Gastrocnemius medialis (tissue), 4 donors: ENCODE results near the gene SUCLG1. TPM values are rescaled to one million over a fixed set of nuclear protein-coding genes. Genes with fewer than 3 reads are reported as not detected.

Experiments used
- ATAC-seq, 2 donors: fragments of 150-250 bp; one replicate each; pipeline ENCODE4 v1.9.1; 2016
- DNase-seq, 2 donors: peaks; one replicate each; pipeline ENCODE4 v3.0.0-alpha.2; 2019
- H3K27ac ChIP-seq, 4 donors: fragments of 200-600 bp; sonication (generic); 1 replicate in 1 of 4; 2 replicates in 3 of 4; pipeline ENCODE4 v1.5.1; 2016 to 2018; ENCODE audit warnings: mild to moderate bottlenecking in 2 of 4, moderate library complexity in 1 of 4
- H3K27me3 ChIP-seq, 3 donors: fragments of 200-600 bp; sonication (generic) in 2 of 3; 1 replicate in 1 of 3; 2 replicates in 2 of 3; pipeline versions ENCODE4 v1.5.1 to v1.6.0; 2016 to 2019; ENCODE audit warnings: mild to moderate bottlenecking in 1 of 3, moderate library complexity in 1 of 3
- H3K36me3 ChIP-seq, 2 donors: fragments of 200-600 bp; sonication (generic) in 1 of 2; one replicate each; pipeline ENCODE4 v1.5.1; 2017 to 2018
- H3K4me1 ChIP-seq, 2 donors: fragments of 200-600 bp; sonication (generic) in 1 of 2; one replicate each; pipeline ENCODE4 v1.5.1; 2016 to 2017; ENCODE audit warnings: mild to moderate bottlenecking in 2 of 2
- H3K4me3 ChIP-seq, 4 donors: fragments of 200-600 bp; sonication (generic) in 3 of 4; 1 replicate in 1 of 4; 2 replicates in 3 of 4; pipeline ENCODE4 v1.5.1; 2016 to 2019; ENCODE audit warnings: mild to moderate bottlenecking in 2 of 4
- H3K9me3 ChIP-seq, 3 donors: fragments of 200-600 bp; sonication (generic) in 2 of 3; 1 replicate in 1 of 3; 2 replicates in 2 of 3; pipeline ENCODE4 v1.5.1; 2016 to 2019
- POLR2A ChIP-seq, 2 donors: fragments of 450-650 bp; IDR thresholded peaks; one replicate each; pipeline ENCODE4 v1.6.1; 2017; ENCODE audit warnings: antibody characterized with exemption in 2 of 2, mild to moderate bottlenecking in 2 of 2, moderate library complexity in 2 of 2
- in situ Hi-C, 4 donors: fragments of 200-750 bp; cut with MboI; loops; one replicate each; pipeline versions ENCODE4 v1.15.0 to v1.8.0; 2017; ENCODE audit warnings: low sequenced_read_pairs in 4 of 4
- intact Hi-C: fragments of 100-400 bp; cut with DNase I; formaldehyde crosslinking; loops from one replicate; pipeline ENCODE4 v1.15.1; 2023; ENCODE audit warnings: low total_unique reads
- total RNA-seq, 4 donors: library from RNA; depleted of rRNA; stranded (reverse); fragments of >200 nt; gene quantifications; one replicate each; pipeline versions ENCODE4 v1.1.0 to v1.2.3, GENCODE V29; 2016
- TF ChIP-seq, protein P1 (sequence below), 5 experiments: fragments of 450-650 bp in 3 of 5; fragments of 200-600 bp in 2 of 5; sonication (generic) in 2 of 5; IDR thresholded peaks in 4 of 5; conservative IDR thresholded peaks in 1 of 5; 1 replicate in 4 of 5; 2 replicates in 1 of 5; pipeline ENCODE4 v1.5.1; 2016 to 2019; ENCODE audit warnings: antibody characterized with exemption in 5 of 5, mild to moderate bottlenecking in 3 of 5, moderate library complexity in 3 of 5

The SUCLG1 gene
- total RNA-seq, 4 donors from 2014 or later, result 96.9 to 136 (median 117) TPM

DNA sequence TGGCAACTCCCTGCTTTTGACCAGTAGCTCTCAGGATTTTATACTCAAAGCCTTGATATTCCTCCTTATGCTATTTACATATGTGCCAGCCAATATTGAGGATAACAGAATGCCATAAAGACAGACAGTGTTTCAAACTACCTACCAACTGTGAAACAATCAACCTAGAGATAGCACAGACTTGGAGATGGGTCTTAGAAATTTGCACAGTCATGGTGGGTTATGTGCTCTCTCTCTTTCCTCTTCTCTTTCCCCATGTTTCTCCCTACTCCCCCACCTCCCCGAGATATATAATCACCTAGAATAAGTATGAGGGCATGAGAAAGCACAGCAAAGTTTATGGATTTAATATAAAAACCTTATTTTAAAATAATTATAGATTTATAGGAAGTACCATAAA, 24.2 kb upstream of the SUCLG1 start:
- ATAC-seq (no peak), DNase-seq (no peak)
- Histone ChIP-seq H3K27ac (no peak overlapping the region), H3K36me3 (no peaks in the 10 kb centered on the region), H3K27me3 (no peaks in the 10 kb centered on the region), H3K9me3 (no peaks in the 10 kb centered on the region), H3K4me3 (no peak overlapping the region), H3K4me1 (no peaks in the 10 kb centered on the region)
- intact Hi-C loops, result no loop called here
- TF ChIP-seq, protein P1, sequence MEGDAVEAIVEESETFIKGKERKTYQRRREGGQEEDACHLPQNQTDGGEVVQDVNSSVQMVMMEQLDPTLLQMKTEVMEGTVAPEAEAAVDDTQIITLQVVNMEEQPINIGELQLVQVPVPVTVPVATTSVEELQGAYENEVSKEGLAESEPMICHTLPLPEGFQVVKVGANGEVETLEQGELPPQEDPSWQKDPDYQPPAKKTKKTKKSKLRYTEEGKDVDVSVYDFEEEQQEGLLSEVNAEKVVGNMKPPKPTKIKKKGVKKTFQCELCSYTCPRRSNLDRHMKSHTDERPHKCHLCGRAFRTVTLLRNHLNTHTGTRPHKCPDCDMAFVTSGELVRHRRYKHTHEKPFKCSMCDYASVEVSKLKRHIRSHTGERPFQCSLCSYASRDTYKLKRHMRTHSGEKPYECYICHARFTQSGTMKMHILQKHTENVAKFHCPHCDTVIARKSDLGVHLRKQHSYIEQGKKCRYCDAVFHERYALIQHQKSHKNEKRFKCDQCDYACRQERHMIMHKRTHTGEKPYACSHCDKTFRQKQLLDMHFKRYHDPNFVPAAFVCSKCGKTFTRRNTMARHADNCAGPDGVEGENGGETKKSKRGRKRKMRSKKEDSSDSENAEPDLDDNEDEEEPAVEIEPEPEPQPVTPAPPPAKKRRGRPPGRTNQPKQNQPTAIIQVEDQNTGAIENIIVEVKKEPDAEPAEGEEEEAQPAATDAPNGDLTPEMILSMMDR (IDR thresholded peaks at IDR 0.05 in 4 of 5, conservative IDR thresholded peaks at IDR 0.05 in 1 of 5), result no peak
- no peak for TF ChIP-seq POLR2A (IDR thresholded peaks at IDR 0.05)
- in situ Hi-C loops, result loop anchor here in 1 of 4 donors (25.0 kb wide), 1 partner anchor 804 kb away; no protein-coding TSS in a partner anchor

DNA sequence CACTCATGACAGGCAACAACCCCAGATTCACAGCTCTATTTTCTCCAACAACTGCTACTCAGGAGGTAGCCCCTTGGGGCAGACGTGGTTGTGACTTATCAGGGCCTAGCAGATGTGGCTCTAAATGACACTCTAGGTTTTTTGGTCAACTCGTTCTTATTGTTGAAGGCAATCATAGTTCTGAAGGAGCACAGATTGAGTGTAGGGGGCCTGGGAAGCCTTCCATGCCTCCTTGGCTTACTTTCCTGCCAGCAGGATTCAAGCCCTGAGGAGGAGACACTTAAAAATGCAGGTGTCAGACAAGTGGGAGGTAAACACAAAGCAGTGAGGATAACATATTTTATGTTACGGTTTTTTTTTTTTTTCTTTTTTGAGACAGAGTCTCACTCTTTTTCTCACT, 23.5 kb upstream of the SUCLG1 start:
- no peaks in the 10 kb centered on the region for H3K36me3 ChIP-seq
- no peaks in the 10 kb centered on the region for H3K9me3 ChIP-seq
- ATAC-seq, result no peak
- TF ChIP-seq POLR2A (IDR thresholded peaks at IDR 0.05), result no peak
- TF ChIP-seq, protein P1 (IDR thresholded peaks at IDR 0.05 in 4 of 5, conservative IDR thresholded peaks at IDR 0.05 in 1 of 5), result no peak
- H3K27me3 ChIP-seq, result no peaks in the 10 kb centered on the region
- no peak overlapping the region for H3K27ac ChIP-seq
- no peak overlapping the region for H3K4me3 ChIP-seq
- H3K4me1 ChIP-seq, result no peaks in the 10 kb centered on the region
- in situ Hi-C loops, result loop anchor here in 1 of 4 donors (25.0 kb wide), 1 partner anchor 805 kb away; no protein-coding TSS in a partner anchor
- DNase-seq, result no peak
- intact Hi-C loops, result no loop called here

DNA sequence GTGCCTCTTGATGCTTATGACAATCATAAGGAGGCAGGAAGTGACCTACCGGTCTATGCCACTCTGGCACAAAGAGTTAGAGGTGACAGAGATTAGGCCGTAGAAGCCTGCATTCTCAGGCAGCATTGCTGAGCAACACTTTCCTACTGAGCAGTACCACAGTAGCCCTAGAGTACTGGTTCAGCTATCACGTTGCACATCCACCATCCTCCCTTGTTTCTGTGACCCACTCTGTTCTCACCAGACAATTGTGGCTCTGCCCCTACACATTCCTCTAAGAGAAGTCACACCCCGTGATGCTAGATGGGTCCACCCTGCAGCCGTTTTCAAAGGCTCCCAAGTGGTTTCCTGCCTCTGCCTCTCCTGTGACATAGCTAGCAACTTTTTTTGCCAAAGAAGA, 22.6 kb upstream of the SUCLG1 start:
- Histone ChIP-seq H3K36me3 (no peaks in the 10 kb centered on the region), H3K4me1 (no peaks in the 10 kb centered on the region), H3K4me3 (no peak overlapping the region), H3K9me3 (no peaks in the 10 kb centered on the region), H3K27me3 (no peaks in the 10 kb centered on the region), H3K27ac (no peak overlapping the region)
- ATAC-seq (no peak), DNase-seq (no peak)
- in situ Hi-C loops, result loop anchor here in 1 of 4 donors (25.0 kb wide), 1 partner anchor 806 kb away; no protein-coding TSS in a partner anchor
- intact Hi-C loops, result no loop called here
- TF ChIP-seq POLR2A (IDR thresholded peaks at IDR 0.05), result no peak
- TF ChIP-seq, protein P1 (IDR thresholded peaks at IDR 0.05 in 4 of 5, conservative IDR thresholded peaks at IDR 0.05 in 1 of 5), result no peak

DNA sequence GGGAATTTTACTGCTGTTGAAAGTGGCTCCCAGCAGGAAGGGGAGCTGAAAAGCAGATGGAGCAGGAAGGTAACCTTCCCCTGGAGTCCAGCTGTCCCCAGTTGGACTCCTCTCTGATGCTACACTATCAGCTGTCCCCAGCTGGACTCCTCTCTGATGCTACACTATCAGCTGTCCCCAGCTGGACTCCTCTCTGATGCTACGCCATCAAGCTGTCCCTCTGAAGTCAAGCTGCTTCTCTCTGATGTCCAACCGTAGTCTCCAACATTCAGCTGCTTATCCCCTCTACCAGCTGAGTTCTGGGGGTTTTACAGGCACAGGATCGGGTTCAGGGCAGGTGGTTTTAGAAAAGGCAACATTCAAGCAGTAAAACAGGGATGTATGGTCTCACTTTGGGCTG, 19.8 kb upstream of the SUCLG1 start:
- in situ Hi-C loops (loop anchor here in 1 of 4 donors (25.0 kb wide), 1 partner anchor 808 kb away; no protein-coding TSS in a partner anchor), intact Hi-C loops (no loop called here)
- no peaks in the 10 kb centered on the region for H3K4me1 ChIP-seq
- ATAC-seq (no peak), DNase-seq (no peak)
- no peaks in the 10 kb centered on the region for H3K27me3 ChIP-seq
- H3K4me3 ChIP-seq, result no peak overlapping the region
- H3K9me3 ChIP-seq, result no peaks in the 10 kb centered on the region
- no peaks in the 10 kb centered on the region for H3K36me3 ChIP-seq
- TF ChIP-seq POLR2A (IDR thresholded peaks at IDR 0.05), result no peak
- TF ChIP-seq, protein P1 (IDR thresholded peaks at IDR 0.05 in 4 of 5, conservative IDR thresholded peaks at IDR 0.05 in 1 of 5), result no peak
- H3K27ac ChIP-seq, result no peak overlapping the region

DNA sequence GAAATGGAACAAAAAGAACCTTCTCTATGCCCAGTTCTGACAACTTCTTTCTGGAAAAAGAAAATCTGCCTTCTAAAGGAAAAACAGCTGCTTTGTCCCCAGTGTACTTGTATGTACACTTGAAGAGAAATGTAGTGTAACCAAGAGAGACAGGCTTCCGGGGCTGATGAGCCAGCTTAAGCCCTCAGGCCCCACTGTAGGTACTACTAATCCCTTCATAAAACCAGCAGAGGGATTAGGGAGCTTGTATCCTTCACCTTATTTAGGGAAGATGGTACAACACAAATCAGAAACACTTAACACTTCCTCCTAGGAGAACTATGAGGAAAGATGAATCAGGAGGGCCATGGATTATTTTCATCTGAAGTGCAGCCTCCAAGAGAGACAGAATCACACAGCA, 18.8 kb upstream of the SUCLG1 start:
- in situ Hi-C loops (loop anchor here in 1 of 4 donors (25.0 kb wide), 1 partner anchor 809 kb away; no protein-coding TSS in a partner anchor), intact Hi-C loops (no loop called here)
- ATAC-seq (no peak), DNase-seq (no peak)
- Histone ChIP-seq H3K27ac (no peak overlapping the region), H3K9me3 (no peaks in the 10 kb centered on the region), H3K4me3 (no peak overlapping the region), H3K27me3 (no peaks in the 10 kb centered on the region), H3K36me3 (no peaks in the 10 kb centered on the region), H3K4me1 (no peaks in the 10 kb centered on the region)
- no peak for TF ChIP-seq POLR2A (IDR thresholded peaks at IDR 0.05)
- TF ChIP-seq, protein P1 (IDR thresholded peaks at IDR 0.05 in 4 of 5, conservative IDR thresholded peaks at IDR 0.05 in 1 of 5), result no peak
